KOPT-K1 (cell line): Measurements from ENCODE around the gene CNIH2.

ENCODE experiments used
- H3K27ac ChIP-seq: fragments of 200-600 bp; sonication (generic); 2 replicates; pipeline ENCODE4 v1.5.1; 2016; ENCODE audit warnings: antibody characterized with exemption, mild to moderate bottlenecking, low read depth, low read length; ENCODE audit not compliant: poor library complexity, severe bottlenecking
- H3K36me3 ChIP-seq: fragments of 200-600 bp; sonication (generic); 2 replicates; pipeline ENCODE4 v1.5.1; 2017; ENCODE audit warnings: antibody characterized with exemption, mild to moderate bottlenecking, low read length, moderate library complexity; ENCODE audit not compliant: insufficient read depth
- H3K9me3 ChIP-seq: fragments of 200-600 bp; sonication (generic); 2 replicates; pipeline ENCODE4 v1.5.1; 2017; ENCODE audit warnings: antibody characterized with exemption, low read length, mild to moderate bottlenecking; ENCODE audit not compliant: insufficient read depth, poor library complexity, severe bottlenecking

The CNIH2 gene

DNA sequence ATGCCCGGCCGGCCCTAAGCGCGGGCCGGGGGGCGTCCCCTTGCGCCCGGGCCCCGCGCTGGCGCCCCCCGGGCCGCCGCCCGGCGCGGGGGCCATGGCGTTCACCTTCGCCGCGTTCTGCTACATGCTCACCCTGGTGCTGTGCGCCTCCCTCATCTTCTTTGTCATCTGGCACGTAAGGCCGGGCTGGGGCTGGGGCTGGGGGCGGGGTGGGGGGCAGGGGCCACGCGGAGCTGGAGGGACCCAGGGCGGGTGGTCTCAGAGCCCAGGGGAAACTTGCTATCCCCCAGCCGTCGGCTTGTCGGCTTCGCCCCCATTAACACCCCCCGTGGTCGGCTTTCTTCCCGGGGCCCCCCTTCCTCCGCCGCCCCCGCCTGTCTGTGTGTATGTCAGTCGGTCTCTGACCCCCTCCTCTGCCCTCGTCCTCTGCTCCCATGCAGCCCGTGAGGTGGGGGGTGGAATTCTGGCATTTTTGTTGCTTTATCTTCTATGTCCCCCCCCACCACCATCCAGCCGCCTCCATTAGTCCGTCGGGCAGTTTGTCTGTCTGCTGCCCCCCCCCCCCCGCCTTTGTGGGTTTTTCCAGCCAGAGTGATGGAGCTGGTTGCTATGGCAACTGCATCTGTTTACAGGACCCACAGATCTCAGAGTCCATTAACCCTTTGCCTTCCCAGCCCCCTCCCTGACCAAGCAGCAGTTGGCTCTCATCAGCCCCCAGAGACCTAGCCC lies 552 bp downstream of the CNIH2 start:
- Histone ChIP-seq H3K36me3 (peaks cover 31% of the 10 kb centered on the region), H3K27ac (no peak overlapping the region)

DNA sequence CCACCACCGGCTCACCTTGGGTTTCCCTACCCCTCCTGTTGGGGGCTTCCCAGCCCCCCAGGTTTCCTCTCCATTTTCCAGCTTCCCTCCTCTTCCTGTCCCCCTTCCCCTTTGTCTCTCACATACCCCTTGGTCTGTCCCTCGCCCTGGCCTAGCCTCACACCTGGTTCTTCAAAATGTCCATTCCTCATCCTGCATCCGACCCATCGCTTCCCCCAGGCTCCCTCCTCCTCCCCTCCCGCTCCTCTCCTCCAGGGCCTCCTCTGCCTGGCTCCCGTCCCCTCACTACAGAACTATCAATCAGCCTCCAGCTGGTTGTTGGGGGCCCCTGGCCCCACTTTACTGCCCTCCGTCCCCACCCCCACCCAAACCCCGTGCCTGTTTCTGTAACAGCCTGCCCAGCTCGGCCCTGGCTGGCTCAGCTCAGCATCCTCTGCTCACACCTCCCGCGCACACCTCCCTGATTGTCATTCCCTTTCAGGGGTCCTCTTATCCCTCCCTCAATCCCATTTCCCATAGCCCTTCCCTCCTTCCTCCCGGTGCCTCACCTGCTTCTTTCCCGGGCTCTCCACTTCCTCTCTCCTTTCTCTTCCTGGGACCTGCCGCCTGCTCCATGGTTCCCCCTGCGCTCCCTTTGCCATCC lies 1.2 kb downstream of the CNIH2 start:
- Histone ChIP-seq H3K9me3 (no peaks in the 10 kb centered on the region), H3K36me3 (peaks cover 25% of the 10 kb centered on the region), H3K27ac (no peak overlapping the region)

More for the DNA sequence above, 552 bp downstream of the CNIH2 start:
- no peaks in the 10 kb centered on the region for H3K9me3 ChIP-seq

DNA sequence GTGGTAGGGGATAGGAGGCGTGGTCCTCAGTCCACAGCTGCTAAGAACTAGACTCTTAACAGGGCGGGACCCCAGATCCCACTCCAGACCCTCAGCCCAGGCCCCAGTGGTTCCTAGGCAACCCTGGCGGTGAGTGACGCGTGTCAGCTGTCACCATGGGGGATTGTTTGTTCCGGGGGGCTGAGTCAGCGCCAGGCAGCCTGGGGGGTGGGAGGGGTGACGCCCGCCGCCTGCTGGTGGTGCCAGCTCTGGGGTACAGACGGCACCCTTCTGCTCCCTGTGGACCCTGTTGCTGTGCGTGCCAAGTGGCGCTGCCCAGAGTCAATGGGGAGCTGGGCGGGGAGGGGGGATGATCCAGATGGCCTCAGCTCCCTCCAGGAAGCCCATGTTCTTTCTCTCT lies 2.5 kb downstream of the CNIH2 start:
- Histone ChIP-seq H3K27ac (no peak overlapping the region), H3K36me3 (peaks cover 24% of the 10 kb centered on the region; the same call in 1 of the 2 replicates), H3K9me3 (no peaks in the 10 kb centered on the region)

DNA sequence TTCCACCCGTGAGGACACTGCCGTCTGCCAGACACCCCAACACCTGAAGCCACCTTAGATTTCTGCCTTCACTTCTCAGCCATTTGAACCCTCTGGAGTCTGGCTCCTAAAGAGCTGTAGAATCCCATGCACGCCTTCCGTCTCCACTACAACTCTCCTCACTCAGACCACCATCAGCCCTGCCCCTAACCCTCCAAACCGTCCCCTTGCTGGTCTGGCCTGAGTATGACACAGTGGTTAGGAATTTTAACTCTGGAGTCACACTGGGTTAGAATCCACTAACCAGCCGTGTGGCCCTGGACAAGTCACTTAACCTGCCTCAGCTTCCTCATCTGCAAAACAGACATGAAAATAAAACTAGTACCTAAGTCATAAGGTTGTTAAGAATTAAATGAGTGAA lies 3.0 kb downstream of the CNIH2 start:
- H3K9me3 ChIP-seq, result no peaks in the 10 kb centered on the region
- no peak overlapping the region for H3K27ac ChIP-seq
- peaks cover 19% of the 10 kb centered on the region; the same call in 1 of the 2 replicates for H3K36me3 ChIP-seq

- Histone ChIP-seq H3K9me3 (no peaks in the 10 kb centered on the region), H3K27ac (no peak overlapping the region), H3K36me3 (peaks cover 13% of the 10 kb centered on the region; the same call in 1 of the 2 replicates)
Measured at GRCh38 chr11:66281776-66282467, 3.9 kb downstream of the CNIH2 start.

DNA sequence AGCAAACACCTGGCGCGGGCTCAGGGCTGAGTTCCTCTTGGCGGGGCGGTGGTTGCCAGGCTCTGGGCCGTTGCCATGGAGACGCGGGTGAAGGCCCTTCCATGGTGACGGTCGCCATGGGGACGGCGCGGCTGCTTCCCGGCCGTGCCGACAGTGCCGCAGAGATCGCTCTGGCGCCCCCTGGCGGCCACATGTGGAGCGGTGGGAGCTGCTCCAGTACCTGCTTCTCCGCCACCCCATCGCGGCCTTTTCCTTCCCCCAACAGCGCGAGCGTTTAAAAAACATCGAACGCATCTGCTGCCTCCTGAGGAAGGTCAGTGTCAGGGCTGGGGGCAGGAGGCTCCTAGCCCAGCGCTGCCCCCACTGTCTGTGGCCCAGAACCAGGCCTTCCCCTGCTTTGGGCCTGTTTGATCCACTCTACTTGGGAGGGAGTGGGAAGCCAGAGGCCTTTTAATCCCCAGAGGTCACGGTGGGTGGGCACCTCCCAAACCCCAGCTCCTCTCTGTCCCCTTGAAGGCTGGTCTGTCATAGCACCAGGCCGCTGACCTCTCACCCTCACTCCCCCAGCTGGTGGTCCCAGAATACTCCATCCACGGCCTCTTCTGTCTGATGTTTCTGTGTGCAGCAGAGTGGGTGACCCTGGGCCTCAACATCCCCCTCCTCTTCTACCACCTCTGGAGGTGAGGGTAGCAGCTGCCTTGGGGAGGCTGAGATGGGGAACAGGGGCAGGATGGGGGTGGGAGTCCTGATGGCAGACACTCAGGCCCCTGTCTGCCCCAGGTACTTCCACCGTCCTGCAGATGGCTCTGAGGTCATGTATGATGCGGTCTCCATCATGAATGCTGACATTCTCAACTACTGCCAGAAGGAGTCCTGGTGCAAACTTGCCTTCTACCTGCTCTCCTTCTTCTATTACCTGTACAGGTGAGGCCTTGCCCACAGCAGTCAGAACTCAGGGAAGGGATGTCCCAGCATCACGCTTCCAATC lies 4.8 kb downstream of the CNIH2 start:
- no peak overlapping the region for H3K27ac ChIP-seq
- peaks cover 13% of the 10 kb centered on the region; the same call in 1 of the 2 replicates for H3K36me3 ChIP-seq
- no peaks in the 10 kb centered on the region for H3K9me3 ChIP-seq

- Histone ChIP-seq H3K36me3 (peaks cover 13% of the 10 kb centered on the region; the same call in 1 of the 2 replicates), H3K9me3 (no peaks in the 10 kb centered on the region), H3K27ac (no peak overlapping the region)
Measured at GRCh38 chr11:66283461-66284105, 5.6 kb downstream of the CNIH2 start.

DNA sequence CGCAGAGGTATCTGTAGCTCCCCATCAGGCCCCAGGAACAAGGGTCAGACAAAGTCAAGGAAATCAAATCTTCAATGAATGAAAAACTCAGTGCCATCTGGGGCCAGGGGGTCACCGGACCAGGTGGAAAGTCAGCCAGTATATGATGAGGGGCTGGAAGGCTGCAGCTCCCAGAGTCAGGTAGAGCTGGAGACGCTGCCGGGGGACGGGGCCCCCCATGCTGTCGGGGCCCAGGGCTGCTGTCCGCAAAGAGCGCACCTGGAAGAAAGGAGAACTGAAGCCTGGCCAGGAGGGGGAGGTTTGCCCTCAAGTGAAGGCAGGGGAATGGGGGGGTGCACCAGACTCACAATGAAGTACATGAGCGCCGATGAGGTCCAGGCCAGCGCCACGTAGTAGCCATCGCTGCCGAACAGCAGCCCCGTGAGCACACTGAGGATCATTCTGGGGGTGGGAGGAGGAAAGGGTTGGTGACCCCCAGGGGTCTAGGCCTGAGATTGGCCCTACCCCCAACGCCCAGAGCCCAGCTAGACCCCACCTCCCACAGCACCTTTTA lies 6.6 kb downstream of the CNIH2 start:
- H3K9me3 ChIP-seq, result no peaks in the 10 kb centered on the region
- H3K27ac ChIP-seq, result no peak overlapping the region
- H3K36me3 ChIP-seq, result peaks cover 13% of the 10 kb centered on the region; the same call in 1 of the 2 replicates

- H3K9me3 ChIP-seq, result no peaks in the 10 kb centered on the region
- no peak overlapping the region for H3K27ac ChIP-seq
Measured at GRCh38 chr11:66285250-66285947, 7.4 kb downstream of the CNIH2 start.

DNA sequence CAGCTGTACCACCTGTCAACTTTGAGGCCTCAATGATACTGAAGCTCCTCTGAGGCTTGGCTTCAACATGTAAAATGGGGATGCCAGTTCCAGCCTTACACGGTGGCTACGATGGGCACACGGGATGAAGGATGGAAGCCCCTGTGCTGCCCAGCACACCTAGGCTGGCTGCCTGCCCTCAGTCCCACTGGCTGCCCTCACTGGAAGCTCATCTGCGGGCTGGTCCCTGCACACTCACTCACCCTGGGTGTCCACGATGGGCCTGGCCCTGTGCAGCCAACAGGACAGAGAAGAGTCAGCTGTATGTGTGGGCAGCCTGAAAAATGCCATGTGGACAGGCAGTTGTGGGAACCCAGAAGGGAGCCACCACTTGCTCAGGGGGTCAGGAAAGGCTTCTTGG lies 8.7 kb downstream of the CNIH2 start:
- Histone ChIP-seq H3K9me3 (no peaks in the 10 kb centered on the region), H3K36me3 (peaks cover 13% of the 10 kb centered on the region; the same call in 1 of the 2 replicates), H3K27ac (no peak overlapping the region)

More at GRCh38 chr11:66285250-66285947, 7.4 kb downstream of the CNIH2 start:
- H3K36me3 ChIP-seq, result peaks cover 13% of the 10 kb centered on the region; the same call in 1 of the 2 replicates

DNA sequence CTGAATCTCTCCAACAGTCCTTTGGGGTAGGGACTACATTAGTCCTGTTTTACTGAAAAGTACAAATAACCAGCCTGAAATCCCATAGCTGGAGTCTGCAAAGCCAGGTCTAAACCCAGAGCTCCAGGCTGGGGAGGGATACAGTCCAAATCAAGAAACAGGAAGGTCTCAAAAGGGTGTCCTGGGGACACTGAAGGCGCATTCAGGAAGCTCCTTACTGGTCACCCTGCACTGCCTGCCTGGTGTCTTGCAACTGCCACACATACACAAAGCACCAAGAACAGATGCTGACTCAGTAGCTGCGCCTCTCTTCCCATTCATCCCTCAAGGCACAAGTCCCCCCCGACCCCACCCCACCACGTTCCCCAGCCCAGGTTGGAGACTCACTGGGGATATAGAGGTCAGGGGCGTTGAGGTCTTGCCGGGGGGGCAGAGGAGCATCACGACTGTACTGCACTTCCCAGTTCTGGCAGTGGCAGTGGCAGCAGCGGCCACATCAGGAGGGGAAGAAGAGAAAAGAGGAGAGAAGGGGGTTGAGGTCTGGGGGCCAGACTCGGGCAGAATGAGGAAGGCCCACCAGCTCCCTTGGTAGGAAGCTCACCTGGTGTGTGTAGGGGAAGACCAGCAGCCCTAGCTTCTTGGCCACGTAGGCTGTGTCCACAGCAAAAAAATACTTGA lies 9.4 kb downstream of the CNIH2 start:
- Histone ChIP-seq H3K9me3 (no peaks in the 10 kb centered on the region), H3K27ac (peak overlapping the region; percentile 69), H3K36me3 (peaks cover 13% of the 10 kb centered on the region; the same call in 1 of the 2 replicates)

GRCh38 chr11:66287889-66288670 lies 10.1 kb downstream of the CNIH2 start:
- no peaks in the 10 kb centered on the region for H3K9me3 ChIP-seq
- peak overlapping the region; percentile 69 for H3K27ac ChIP-seq
- H3K36me3 ChIP-seq, result peaks cover 13% of the 10 kb centered on the region; the same call in 1 of the 2 replicates
